Kidney (tissue), 14 donors: ENCODE results near the gene DHRS2. TPM values are rescaled to one million over a fixed set of nuclear protein-coding genes. Genes with fewer than 3 reads are reported as not detected.

Experiments used
- DNase-seq, 5 donors: peaks; one replicate each; pipeline ENCODE4 v3.0.0-alpha.2; 2013 to 2020
- FAIRE-seq: peaks from 2 replicates; lab custom pipeline; 2012; peaks lifted over from hg19 to GRCh38; lab: Jason Lieb, UNC
- H3K27ac ChIP-seq, 2 donors: one replicate each; pipeline ENCODE4 v1.7.0; 2013; ENCODE audit warnings: low read depth in 2 of 2, low read length in 2 of 2, inconsistent platforms in 1 of 2
- H3K27me3 ChIP-seq: one replicate; pipeline ENCODE4 v1.7.1; 2013; ENCODE audit warnings: low read length, inconsistent platforms; ENCODE audit not compliant: control insufficient read depth, insufficient read depth
- H3K36me3 ChIP-seq, 3 donors: one replicate each; pipeline versions ENCODE4 v1.7.0 to v1.7.1; 2013; ENCODE audit warnings: low read length in 3 of 3, control low read depth in 1 of 3, inconsistent platforms in 1 of 3; ENCODE audit not compliant: insufficient read depth in 3 of 3, control insufficient read depth in 2 of 3
- H3K4me1 ChIP-seq, 3 donors: one replicate each; pipeline versions ENCODE4 v1.7.0 to v1.7.1; 2013; ENCODE audit warnings: low read length in 3 of 3, inconsistent platforms in 1 of 3, low read depth in 1 of 3; ENCODE audit not compliant: control insufficient read depth in 2 of 3, insufficient read depth in 2 of 3
- H3K4me3 ChIP-seq, 3 donors: one replicate each; pipeline versions ENCODE4 v1.7.0 to v1.8.1; 2013; ENCODE audit warnings: low read length in 3 of 3, control low read depth in 1 of 3, inconsistent platforms in 1 of 3
- H3K9ac ChIP-seq, 3 donors: one replicate each; pipeline versions ENCODE4 v1.7.0 to v1.7.1; 2013; ENCODE audit warnings: low read length in 3 of 3, control low read depth in 1 of 3, inconsistent platforms in 1 of 3
- H3K9me3 ChIP-seq, 3 donors: one replicate each; pipeline versions ENCODE4 v1.7.0 to v1.7.1; 2013; ENCODE audit warnings: low read length in 3 of 3, control low read depth in 1 of 3, inconsistent platforms in 1 of 3; ENCODE audit not compliant: control insufficient read depth in 2 of 3, insufficient read depth in 1 of 3
- intact Hi-C: fragments of 100-400 bp; cut with DNase I; formaldehyde crosslinking; loops from one replicate; pipeline ENCODE4 v1.11.1; 2022
- polyA plus RNA-seq: library from polyadenylated mRNA; stranded (reverse); fragments of 350-450 nt; fragmentation: Illumina TruSeq; extraction: RNeasy Lipid Tissue Mini Kit (QIAGEN cat#74804); gene quantifications from one replicate; pipeline ENCODE4 v1.2.3, GENCODE V29; 2014; ENCODE audit warnings: low read depth, low replicate concordance; ENCODE audit not compliant: insufficient read depth
- total RNA-seq: library from RNA; stranded (reverse); fragmentation: NEBNext Ultra II Directional; extraction: Animal tissue kit (Norgen Biotek cat#: 25700); gene quantifications from one replicate; pipeline ENCODE4 v1.2.1, GENCODE V29; 2021
- TF ChIP-seq, protein P1 (sequence below): IDR thresholded peaks from 3 replicates; pipeline ENCODE4 v1.5.1; 2012; ENCODE audit warnings: mild to moderate bottlenecking, moderate library complexity, borderline replicate concordance; ENCODE audit not compliant: insufficient read depth; ENCODE audit errors: extremely low read depth
- donor health status: control.
- donor health status: control.
- donor health status: control.
- donor health status: control.
- donor health status: control.
- donor health status: DM: yes; HTN: yes; CAD: no.
- donor health status: Normal renal cell carcinoma (clear cell type).

The DHRS2 gene
- total and polyA plus RNA-seq, 2 donors from 2014 or later = 0.31 to 2.4 TPM

DNA sequence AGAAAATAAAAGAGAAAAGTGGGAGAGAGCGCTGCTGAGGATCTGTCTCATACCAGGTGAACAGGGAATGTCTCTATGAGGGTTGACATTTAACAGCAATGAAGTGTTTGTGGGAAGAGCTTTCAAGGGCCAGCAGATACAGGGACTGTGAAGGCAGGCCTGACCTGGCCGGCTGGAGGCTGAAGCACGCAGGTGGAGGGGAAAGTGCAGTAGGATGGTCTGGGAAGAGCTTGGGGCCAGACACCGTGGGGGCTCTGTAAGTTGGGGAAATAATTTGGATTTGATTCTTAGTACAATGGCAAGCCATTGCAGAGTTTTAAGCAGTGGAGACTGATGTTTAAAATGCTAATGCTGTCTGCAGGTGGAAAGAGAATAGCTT is 23.8 kb upstream of the DHRS2 start:
- Histone ChIP-seq H3K4me1 (no peaks in the 10 kb centered on the region), H3K27ac (no peak overlapping the region), H3K36me3 (no peaks in the 10 kb centered on the region), H3K27me3 (no peaks in the 10 kb centered on the region), H3K9me3 (no peaks in the 10 kb centered on the region), H3K4me3 (no peak overlapping the region), H3K9ac (no peak overlapping the region)
- FAIRE-seq (no peak), DNase-seq (no peak)
- TF ChIP-seq, protein P1, sequence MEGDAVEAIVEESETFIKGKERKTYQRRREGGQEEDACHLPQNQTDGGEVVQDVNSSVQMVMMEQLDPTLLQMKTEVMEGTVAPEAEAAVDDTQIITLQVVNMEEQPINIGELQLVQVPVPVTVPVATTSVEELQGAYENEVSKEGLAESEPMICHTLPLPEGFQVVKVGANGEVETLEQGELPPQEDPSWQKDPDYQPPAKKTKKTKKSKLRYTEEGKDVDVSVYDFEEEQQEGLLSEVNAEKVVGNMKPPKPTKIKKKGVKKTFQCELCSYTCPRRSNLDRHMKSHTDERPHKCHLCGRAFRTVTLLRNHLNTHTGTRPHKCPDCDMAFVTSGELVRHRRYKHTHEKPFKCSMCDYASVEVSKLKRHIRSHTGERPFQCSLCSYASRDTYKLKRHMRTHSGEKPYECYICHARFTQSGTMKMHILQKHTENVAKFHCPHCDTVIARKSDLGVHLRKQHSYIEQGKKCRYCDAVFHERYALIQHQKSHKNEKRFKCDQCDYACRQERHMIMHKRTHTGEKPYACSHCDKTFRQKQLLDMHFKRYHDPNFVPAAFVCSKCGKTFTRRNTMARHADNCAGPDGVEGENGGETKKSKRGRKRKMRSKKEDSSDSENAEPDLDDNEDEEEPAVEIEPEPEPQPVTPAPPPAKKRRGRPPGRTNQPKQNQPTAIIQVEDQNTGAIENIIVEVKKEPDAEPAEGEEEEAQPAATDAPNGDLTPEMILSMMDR = no peak
- intact Hi-C loops = no loop called here

- no peaks in the 10 kb centered on the region for H3K4me1 ChIP-seq
- H3K27ac ChIP-seq = no peak overlapping the region
- H3K4me3 ChIP-seq = no peak overlapping the region
- intact Hi-C loops = no loop called here
- H3K36me3 ChIP-seq = no peaks in the 10 kb centered on the region
- no peak for FAIRE-seq
- TF ChIP-seq, protein P1 = no peak
- no peak for DNase-seq
- H3K9ac ChIP-seq = no peak overlapping the region
- no peaks in the 10 kb centered on the region for H3K27me3 ChIP-seq
- no peaks in the 10 kb centered on the region for H3K9me3 ChIP-seq
Observed at GRCh38 chr14:23612802-23613201, 23.4 kb upstream of the DHRS2 start.

DNA sequence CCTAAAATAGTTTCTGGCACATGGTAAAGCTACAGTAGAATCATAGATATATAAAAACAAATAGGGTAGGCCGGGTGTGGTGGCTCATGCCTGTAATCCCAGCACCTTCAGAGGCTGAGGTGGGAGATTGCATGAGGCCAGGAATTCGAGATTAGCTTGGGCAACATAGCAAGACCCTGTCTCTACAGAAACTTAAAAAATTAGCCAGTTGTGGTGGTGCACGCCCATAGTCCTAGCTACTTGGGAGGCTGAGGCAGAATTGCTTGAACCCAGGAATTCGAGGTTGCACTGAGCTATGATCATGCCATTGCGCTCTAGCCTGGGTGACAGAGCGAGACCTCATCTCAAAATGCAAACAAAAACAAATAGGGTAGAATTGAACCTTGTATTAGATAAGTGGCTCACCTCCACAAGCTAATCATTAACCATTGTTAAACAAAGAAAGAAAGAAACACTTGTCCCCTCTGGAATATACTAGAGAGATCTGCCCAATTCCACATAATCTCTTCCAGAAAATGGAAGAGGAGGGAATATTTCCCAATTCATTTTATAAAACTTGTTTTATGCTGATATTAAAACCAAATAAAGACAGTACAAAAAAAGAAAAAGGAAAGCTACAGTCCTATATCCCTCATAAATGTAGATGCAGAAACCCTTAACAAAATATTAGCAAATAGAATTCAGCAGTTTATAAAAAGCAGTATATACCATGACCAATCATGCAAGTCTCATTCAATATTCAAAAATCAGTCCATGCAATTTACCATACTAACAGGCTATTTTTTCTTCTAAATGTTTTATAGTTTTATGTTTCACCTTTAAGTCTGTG is 22.7 kb upstream of the DHRS2 start:
- intact Hi-C loops = no loop called here
- Histone ChIP-seq H3K27me3 (no peaks in the 10 kb centered on the region), H3K9me3 (no peaks in the 10 kb centered on the region), H3K4me1 (no peaks in the 10 kb centered on the region), H3K4me3 (no peak overlapping the region), H3K9ac (no peak overlapping the region), H3K36me3 (no peaks in the 10 kb centered on the region), H3K27ac (no peak overlapping the region)
- TF ChIP-seq, protein P1 = no peak
- no peak for DNase-seq
- no peak for FAIRE-seq
